HG03378 (cell line): ENCODE results near the gene NLRP1.

Experiments used
- ATAC-seq: cut with Tn5 transposase; IDR thresholded peaks from one replicate; pipeline ENCODE4 v1.9.1; 2021; ENCODE audit warnings: mild to moderate bottlenecking, moderate library complexity; ENCODE audit not compliant: unreplicated experiment

The NLRP1 gene

DNA sequence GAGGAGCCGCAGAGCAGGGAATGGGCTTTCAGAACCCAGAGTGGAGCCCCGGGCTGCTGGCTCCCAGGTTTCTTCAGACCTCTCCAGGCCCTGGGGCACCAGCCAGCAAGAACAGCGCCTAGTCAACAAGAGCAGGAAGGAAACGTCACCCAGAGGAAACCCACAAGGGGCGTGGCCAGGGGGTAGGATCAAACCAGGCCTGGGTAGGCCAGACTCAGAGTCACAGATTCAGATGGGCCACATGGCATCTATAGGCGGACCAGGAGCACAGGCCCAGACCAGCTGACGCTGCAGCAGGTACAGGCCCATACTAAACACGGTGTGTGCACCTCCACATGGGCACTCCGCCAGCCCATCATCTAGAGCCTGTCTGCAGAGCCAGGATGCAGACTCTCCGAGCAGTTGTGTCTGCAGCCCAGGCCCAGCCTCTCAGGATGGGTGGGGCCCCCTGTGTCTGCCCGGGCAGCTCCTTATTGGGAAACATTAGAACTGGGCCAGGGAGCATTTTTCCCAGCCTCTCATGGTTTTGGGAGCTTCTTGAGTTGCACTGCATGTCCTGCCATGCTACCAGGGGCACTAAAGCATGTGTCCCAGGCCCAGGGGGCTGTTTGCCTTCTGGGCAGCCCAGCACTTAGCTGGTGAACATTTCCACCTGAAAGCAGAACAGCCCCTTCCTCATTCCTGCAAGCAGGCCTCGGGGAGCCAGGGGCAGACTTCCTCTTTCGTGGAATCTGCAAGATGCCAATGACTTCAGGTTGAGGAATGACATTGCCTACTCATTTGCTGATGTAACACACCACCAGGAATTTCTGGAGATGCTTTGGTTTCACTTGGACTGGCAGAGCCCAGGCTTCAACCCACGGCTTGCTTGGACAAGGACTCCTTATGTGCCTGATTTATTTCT, at the start of gene NLRP1:
TSS of gene NLRP1 (minus strand) at position 127 of the 904 bp plus-strand sequence. CDS start 552 bp downstream, outside the sequence.
- ATAC-seq: peak; percentile 77

DNA sequence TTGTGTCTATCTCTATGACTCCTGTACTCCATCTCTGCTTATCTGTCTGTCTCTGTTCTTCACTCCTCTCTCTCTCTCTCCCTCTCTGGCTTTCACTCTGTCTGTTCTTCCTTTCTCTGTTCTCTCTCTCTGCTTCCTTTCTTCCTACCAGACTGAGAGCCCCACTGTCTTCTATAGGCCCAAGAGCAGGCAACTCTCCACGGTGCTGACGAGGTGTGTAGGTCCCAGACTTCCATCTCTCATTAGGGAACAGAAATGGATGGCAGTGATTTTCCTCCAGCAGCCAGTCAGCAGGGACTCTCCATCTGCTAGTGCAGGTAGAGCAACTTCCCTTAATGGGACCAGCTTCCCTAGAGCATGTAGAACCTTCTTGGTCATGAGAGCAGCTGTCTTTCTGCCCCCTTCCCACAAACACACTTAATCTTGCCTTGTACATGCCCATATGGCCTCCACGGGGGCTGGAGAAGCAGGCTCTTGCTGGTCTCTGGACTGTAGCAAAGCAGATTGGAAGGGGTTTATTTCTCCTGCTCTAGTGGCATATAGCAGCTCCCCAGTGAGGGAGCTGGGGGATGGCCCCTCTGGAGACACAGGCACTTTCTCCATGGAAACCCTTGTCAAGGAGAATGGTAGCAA, 47.8 kb upstream of the NLRP1 start:
- no peak for ATAC-seq

DNA sequence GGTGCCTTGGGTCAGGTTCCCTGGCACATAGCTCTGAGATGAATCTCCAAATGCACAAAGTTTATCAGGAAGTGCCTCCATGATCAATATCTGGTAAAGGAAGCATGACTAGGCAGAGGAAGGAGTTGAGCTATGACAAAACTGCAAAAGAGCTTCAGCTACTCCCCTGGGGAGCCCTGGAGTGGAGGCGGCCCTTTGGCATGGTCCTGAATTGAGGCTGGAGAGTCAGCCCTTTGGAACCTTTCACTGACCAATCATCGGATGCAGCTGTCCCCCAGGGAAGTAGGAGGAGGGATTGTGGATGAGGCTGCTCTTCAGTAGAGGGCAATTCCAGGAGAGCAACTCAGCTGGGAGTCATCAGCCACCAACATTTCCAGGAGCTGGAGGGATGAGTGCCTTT, 46.1 kb upstream of the NLRP1 start:
- no peak for ATAC-seq

DNA sequence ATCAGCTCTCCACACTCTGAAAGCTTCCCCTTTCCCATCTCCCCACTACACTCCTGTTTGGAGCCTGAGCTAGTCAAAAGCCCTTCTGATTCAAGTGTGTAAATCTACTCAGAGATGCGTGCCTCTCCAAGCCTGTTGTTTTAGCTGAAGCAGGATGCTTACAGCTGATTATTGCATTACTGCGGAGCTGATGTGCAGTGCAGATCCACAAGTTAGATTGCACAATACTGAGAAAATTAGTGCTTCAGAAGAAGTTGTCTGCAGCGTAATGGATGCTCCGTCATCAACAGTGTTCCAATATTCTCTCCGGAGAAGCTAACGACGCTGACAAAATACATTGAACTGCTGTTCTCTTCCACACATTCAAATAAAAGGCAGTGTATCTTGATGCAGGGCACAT, 44.8 kb upstream of the NLRP1 start:
- no peak for ATAC-seq

DNA sequence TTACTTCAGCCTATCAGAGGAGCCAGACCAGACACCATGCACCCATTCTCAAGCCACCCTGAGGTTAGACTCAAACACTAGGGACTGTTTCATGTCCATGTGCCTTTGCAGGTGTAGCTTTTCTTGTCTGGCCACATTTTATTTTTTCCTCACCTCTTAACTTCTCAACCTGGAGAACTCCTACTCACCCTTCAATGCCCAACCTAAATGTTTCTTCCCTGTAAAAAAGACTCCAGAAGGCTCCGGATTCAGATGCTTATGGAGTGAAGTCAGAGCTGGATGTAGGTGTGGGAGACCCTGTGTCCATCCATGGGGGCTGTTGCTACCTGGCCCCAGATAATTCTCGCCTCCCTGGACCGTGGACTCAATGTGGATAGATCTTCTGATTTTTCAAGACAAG, 44.0 kb upstream of the NLRP1 start:
- ATAC-seq: no peak

DNA sequence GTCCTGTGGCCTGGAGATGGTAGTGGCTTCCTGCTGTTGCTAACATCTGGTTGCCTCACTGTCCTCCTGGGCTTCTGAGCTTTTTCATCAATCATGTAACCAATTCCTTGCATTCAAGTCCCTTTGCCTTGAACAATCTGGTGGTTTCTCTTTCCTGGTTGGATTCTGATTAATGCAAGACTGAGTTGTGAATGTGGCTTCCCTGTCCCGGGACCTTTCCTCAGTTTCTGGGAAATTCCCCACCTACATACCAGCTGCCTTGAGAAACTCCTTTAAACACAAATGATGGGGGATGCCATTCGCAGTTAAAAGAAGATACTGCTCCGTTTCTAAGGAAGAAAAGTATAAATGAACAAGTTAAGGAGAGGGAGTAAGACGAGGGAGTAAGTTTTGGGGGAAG, 39.9 kb upstream of the NLRP1 start:
- ATAC-seq: no peak

DNA sequence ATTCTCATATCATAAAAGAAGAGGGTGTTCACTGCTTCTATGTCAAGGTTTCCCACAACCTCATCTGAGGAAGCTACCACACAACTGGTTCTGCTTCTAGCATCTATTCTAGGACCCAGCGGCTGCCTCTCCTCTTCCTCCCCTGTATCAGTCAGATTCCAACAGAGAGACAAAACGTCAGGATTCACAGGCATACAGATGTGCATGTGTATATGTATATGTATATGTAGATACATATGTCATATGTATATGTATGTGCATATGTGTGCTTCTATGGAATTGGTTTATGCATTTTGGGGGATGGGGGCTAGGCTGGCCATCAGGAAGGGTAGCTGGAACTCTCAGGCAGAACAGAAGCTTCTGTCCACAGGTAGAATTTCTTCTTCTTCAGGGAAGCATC, 37.4 kb upstream of the NLRP1 start:
- ATAC-seq: no peak

DNA sequence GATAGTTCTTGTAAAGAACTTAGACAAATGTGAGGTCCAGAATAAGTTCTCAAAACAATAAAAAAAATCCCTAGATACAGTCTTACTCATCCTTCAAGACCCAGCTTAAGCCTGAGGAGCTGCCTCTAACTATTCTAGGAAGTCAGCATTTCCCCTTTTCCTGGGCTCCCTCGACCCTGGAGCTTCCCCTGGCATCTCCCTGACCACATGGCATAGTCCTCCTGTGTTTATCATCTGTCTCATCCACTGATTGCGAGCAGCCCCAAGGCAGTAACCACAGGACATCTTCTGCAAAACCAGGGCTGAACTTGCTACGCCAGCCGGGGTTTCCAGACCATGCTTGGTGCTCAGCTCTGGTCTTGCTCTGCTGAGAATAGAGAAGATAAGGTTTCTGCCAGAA, 36.7 kb upstream of the NLRP1 start:
- no peak for ATAC-seq

DNA sequence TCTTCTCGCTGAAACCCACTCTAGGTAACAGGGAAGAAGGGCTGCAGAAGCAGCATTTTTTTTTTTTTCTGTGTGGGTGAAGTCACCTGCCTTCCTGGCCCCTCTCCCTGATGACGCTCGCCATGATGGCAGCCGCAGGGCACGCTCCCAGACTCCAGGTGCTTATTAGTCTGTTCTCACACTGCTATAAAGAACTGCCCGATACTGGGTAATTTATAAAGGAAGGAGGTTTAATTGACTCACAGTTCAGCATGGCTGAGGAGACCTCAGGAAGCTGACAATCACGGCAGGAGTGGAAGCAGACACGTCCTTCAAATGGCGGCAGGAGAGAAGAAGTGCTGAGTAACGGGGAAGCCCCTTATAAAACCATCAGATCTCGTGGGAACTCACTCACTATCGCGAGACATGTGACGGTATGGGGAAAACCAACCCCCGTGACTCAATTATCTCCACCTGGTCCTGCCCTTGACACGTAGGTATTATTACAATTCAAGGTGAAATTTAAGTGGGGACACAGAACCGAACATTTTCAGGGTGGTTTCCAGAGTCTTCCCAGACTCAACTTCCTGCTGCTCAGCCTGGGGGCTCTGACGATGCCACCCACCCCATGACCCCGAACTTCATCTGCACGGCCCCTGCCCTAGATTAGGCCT, 34.9 kb upstream of the NLRP1 start:
- ATAC-seq: no peak

DNA sequence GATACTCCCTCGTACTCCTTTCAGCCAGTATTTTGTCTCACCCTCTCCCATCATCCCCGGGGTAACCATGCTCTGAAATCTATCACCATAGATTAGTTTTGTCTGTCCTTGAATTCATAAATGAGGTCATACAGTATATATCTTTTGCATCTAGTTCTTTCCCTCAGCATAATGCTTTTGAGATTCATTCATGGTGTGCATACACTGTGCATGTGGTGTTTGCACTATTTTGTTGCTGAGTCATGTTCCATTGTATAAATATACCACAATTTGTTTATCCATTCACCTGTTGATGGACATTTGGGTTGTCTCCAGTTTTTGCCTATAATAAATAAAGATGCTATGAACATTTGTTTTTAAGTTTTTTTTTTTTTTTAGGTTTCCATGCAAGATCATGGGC, 34.2 kb upstream of the NLRP1 start:
- ATAC-seq: no peak

DNA sequence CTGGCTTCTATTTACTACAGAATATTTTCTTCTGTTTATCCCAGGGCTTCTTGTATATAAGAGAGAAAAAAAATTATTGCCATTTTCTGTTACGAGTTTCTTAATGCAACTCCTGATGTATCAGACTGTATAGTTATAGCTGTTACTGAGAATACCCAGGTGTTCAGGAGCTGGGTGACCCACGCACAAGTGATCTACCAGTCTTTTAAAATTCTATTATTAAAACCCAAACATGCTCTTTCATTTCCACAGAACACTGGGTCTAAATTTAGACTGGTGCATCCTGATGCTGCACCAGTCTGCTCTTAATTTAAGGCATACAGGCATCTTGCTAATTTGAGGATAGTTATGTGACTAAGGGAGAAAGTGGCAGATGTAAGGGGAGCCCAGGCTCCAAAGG, 31.2 kb upstream of the NLRP1 start:
- ATAC-seq: no peak

DNA sequence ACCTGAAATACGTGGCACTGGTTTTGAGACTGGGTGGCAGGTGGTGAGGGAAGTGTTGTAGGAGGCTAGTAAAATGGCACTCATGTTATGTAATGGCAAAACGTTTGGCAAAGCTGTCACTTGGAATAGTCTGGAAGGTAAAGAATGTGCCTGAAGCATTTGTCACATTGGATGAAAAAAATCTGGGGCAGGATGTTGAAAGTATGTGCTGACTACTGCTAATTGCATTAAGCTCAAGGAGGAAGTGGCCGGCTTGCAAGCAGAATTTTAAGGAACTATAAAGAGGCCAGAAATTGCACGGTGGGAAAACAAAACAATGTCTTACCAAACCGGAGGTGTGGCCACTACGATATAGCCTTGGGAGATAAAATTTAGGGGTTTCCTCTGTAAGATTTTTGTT, 26.6 kb upstream of the NLRP1 start:
- ATAC-seq: no peak

DNA sequence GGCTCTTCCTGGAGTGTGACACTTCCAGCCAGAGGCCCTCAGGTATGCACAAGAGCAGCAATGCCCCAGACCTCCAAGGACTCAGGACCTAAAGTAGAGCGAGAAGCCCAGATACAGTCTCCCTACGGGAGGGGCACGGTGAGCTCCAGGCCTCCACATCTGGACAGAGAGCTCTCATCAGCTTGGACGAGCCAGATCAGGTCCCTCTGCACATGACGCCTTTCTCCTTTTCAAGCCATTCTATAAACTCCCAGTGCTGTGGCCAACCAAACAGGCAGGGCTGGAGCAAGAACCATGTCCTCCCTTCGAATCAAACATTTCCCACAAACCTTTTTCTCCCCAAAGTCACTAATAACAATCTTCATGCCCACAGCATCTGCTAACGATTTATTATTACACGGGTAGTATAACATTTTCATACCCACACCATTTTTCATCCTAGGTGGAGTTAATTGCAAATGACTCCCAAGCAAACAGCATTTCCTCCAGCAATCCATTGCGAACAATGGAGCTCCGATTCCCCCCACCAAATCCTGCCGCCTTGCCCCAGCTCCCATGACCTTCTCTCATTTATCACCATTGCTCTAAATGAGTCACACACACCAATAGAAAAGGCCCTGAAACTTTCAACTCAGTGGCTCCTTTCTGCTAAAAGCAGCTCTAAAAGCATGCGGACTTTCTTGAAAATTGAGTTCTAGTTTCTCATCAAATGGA, 24.2 kb upstream of the NLRP1 start:
- ATAC-seq: no peak

DNA sequence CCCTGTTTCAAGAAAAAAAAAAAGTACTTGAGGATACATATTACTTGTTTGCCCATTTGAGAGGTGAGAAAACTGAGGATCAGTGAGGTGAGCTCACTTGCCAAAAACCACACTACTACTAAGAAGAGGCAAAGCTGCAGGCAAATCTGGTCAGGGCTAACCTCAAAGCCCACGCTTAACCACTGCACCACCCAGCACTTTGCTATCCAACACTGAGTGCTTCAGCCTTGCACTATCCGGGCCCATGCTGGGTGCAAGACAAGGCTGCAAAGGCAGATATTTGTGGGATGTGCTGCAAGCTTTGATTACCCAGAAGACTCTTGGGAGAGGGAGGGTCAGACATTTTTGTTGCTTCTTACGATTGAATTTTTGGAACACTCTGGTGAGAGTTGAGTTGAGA, 23.6 kb upstream of the NLRP1 start:
- ATAC-seq: no peak

DNA sequence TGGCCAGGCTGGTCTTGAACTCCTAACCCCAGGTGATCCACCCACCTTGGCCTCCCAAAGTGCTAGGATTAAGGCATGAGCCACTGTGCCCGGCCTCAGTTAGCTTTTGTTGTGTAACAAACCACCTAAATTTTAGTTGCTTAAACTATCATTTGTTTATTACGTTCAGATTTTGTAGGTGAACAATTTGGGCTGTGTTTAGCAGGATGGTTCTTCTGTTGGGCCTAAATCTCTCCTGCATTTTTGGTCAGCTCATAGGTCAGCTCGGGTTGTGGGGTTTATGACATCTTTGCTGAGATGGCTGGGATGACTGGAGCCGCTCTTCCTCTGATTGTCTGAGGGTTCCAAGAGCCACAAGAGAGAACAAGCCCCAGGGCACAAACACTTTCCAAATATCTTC, 21.1 kb upstream of the NLRP1 start:
- no peak for ATAC-seq

DNA sequence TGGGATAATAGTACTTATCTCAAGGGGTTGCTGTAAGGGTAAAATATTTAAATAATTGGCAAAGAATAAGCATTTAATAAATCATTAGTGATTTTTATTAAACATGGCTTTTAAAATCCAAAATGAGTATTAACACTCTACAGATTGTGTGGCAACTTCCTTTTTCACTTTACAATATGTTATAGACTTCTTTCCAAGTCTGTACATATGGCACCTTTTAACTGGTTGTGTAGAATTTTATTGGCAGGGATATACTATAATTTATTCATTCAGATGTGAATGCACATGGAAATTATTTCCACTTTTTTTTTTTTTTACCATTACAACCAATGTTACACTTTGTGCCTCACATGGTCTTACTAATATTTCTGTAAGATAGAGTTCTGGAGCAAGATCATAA, 15.7 kb upstream of the NLRP1 start:
- no peak for ATAC-seq

DNA sequence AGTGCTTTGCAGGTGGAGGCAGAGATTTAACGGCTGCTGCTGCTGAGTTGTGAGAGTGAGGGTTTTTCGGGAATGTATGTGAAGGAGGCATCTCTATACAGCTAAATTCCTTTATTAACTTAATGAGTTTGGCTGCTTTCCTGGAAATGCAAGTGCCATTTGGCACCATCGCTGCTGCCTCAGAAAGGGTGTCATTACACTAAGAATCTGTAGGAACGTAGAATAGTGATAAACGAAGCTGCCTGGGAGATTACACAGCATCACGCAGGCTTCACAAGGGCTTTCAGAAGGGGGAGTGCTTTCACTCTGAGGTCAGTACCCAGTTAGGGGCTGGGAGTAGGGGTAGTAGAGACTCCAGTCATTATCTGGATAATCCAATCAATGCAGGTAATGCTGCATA, 14.1 kb upstream of the NLRP1 start:
- no peak for ATAC-seq

DNA sequence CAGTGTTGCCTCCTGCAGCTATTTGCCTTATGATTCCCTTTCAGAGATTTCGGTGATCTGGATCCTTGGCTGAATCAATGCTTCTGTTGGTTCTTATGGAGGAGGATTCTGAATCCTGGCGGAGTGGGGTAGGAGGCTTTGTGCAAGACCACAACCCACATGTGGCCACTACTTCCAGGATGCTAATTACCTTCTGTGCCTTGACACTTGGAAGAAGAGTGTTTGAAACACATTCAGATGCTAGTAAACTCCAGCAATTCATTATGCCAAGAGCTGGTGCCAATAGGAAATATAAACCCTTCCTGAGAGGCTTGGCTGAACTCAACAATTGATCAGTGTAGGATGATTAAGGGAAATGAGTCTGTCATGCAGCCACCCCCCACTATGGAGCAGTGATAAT, 12.1 kb upstream of the NLRP1 start:
- no peak for ATAC-seq

DNA sequence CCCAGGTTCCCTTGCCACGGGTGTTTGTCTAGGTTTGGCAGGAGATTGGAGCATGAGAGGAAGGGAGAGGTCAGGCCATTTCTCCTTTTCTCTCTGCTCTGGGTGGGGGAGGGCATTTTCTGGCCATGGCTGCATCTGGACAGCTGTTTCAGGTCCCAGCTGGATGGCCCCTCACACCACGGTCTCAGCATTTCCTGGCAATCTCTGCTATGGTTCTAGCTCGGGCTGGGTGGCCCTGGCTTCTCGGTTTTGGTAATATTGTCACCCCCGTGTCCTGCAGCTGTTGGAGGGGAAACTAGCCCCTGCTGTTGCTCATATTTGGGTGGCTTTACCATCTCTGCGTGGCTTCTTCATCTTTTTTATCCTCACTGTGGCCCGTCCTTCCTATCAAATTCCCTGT, 11.5 kb upstream of the NLRP1 start:
- no peak for ATAC-seq

DNA sequence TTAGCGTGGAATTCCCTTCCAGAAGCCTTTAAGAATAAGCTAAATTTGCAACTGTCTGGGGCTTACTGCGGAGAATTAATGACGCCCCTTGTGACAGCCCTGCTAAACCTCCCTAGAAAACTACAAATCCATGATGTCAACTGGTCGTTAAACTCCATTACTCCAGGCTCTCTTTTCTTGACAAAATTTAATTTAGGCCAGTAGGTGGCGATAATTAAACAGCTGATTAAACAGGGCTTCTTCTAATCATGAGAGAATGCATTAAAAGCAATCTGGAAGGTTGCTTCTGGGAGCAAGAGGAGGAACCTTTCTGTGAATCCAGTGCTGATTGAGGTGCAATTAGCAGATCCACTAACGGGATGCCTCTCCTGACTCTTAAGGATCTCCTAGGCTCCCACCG, 8.1 kb upstream of the NLRP1 start:
- no peak for ATAC-seq

DNA sequence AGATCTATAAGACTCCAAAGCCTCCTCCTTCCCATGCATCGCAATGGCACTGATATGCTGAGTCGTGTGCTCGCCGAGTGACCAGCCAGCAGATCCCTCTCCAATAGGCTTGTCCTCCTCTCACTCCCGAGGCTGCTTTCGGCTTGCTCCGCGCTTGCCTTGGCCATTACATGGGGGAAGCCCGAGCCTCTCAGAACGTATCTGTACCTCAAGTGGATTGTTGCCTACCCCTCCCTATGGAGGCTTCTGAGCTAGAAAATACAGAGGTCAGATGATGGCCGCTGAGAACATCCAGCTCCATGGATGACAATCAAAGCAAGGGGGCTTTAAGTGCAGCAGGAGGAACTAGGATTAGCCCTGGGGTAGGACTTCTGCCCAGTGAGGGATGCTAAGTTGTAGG, 7.7 kb upstream of the NLRP1 start:
- ATAC-seq: no peak
